GM12878 (cell line): ENCODE data around the gene DNAJC11. TPM values are rescaled to one million over a fixed set of nuclear protein-coding genes. Genes with fewer than 3 reads are reported as not detected.

ENCODE experiments used
- FOS ChIP-seq: IDR thresholded peaks from 3 replicates; pipeline ENCODE4 v1.6.1; 2011; ENCODE audit warnings: borderline replicate concordance; ENCODE audit not compliant: insufficient read length; ENCODE audit errors: extremely low read depth
- HDAC2 ChIP-seq: fragments of 200-600 bp; sonication (generic); IDR thresholded peaks from 2 replicates; pipeline ENCODE4 v1.6.1; 2017
- LARP7 ChIP-seq: fragments of 450-650 bp; IDR thresholded peaks from 2 replicates; pipeline ENCODE4 v1.6.1; 2017; ENCODE audit warnings: mild to moderate bottlenecking
- POLR2A ChIP-seq: IDR thresholded peaks from 2 replicates; pipeline ENCODE4 v1.6.1; 2011; ENCODE audit warnings: low read depth, mild to moderate bottlenecking, low read length
- POLR2AphosphoS5 ChIP-seq: IDR thresholded peaks from 2 replicates; pipeline ENCODE4 v1.6.1; 2011; ENCODE audit warnings: mild to moderate bottlenecking, low read length, inconsistent platforms
- POU2F2 ChIP-seq: IDR thresholded peaks from 3 replicates; pipeline ENCODE4 v1.6.1; 2011; ENCODE audit warnings: low read depth, mild to moderate bottlenecking, low read length, borderline replicate concordance
- RAD21 ChIP-seq: IDR thresholded peaks from 2 replicates; pipeline ENCODE4 v1.6.1; 2011; ENCODE audit warnings: mild to moderate bottlenecking, low read depth, low read length, moderate library complexity; ENCODE audit not compliant: insufficient read depth
- RUNX3 ChIP-seq: IDR thresholded peaks from 2 replicates; pipeline ENCODE4 v1.6.1; 2012; ENCODE audit warnings: low read length, inconsistent platforms
- SIX5 ChIP-seq: IDR thresholded peaks from 2 replicates; pipeline ENCODE4 v1.6.1; 2011; ENCODE audit warnings: mild to moderate bottlenecking, low read depth, low read length, moderate library complexity; ENCODE audit not compliant: severe bottlenecking
- SMC3 ChIP-seq: IDR thresholded peaks from 2 replicates; pipeline ENCODE4 v1.6.1; 2011; ENCODE audit warnings: low read length, improper control_type of control experiment, borderline replicate concordance
- STAT3 ChIP-seq: IDR thresholded peaks from 2 replicates; pipeline ENCODE4 v1.6.1; 2011; ENCODE audit warnings: low read depth, low read length, improper control_type of control experiment
- TCF3 ChIP-seq: IDR thresholded peaks from 2 replicates; pipeline ENCODE4 v1.6.1; 2012; ENCODE audit warnings: low read depth, mild to moderate bottlenecking, low read length, borderline replicate concordance; ENCODE audit not compliant: insufficient read depth
- polyA plus RNA-seq, 11 experiments: library from polyadenylated mRNA; depleted of rRNA in 4 of 11; unstranded in 6 of 11; stranded (reverse) in 5 of 11; fragments of >200 nt; fragmentation: Nextera tagmentation in 4 of 11; fragmentation: Illumina TruSeq in 1 of 11; extraction: Ambion mirVana in 4 of 11; extraction: Trizol in 1 of 11; gene quantifications; 1 replicate in 1 of 11; 2 replicates in 10 of 11; pipeline versions ENCODE4 v1.2.1 to v1.2.3, GENCODE V29; 2011 to 2016; ENCODE audit warnings: inconsistent platforms in 2 of 11, missing spikeins in 2 of 11, low read depth in 1 of 11
- total RNA-seq, 4 experiments: library from RNA; depleted of rRNA in 3 of 4; stranded (reverse); fragments of >200 nt in 3 of 4; fragmentation: Illumina TruSeq in 1 of 4; extraction: Trizol in 1 of 4; gene quantifications; 2 replicates each; pipeline versions ENCODE4 v1.2.1 to v1.2.3, GENCODE V29; 2013 to 2021
- TF ChIP-seq, protein P1 (sequence below): fragments of 450-650 bp; formaldehyde crosslinking; IDR thresholded peaks from 2 replicates; pipeline ENCODE4 v1.4.0; 2020; ENCODE audit warnings: mild to moderate bottlenecking, moderate library complexity
- TF ChIP-seq, protein P2 (sequence below): IDR thresholded peaks from 2 replicates; pipeline ENCODE4 v1.6.1; 2011; ENCODE audit warnings: mild to moderate bottlenecking, low read depth, low read length, moderate library complexity; ENCODE audit not compliant: insufficient replicate concordance
- TF ChIP-seq, protein P3 (sequence below): fragments of 450-650 bp; IDR thresholded peaks from 2 replicates; pipeline ENCODE4 v1.6.1; 2017; ENCODE audit warnings: mild to moderate bottlenecking, low read depth, inconsistent platforms; ENCODE audit not compliant: poor library complexity, severe bottlenecking
- TF ChIP-seq, protein P4 (sequence below), 3 experiments: IDR thresholded peaks in 2 of 3; conservative IDR thresholded peaks in 1 of 3; 2 replicates each; pipeline ENCODE4 v1.5.1; 2011; ENCODE audit warnings: low read depth in 3 of 3, low read length in 3 of 3, mild to moderate bottlenecking in 3 of 3, control low read depth in 2 of 3, moderate library complexity in 2 of 3, inconsistent platforms in 1 of 3, mixed read lengths in 1 of 3; ENCODE audit not compliant: control insufficient read depth in 2 of 3, insufficient read depth in 1 of 3; ENCODE audit errors: extremely low read depth in 1 of 3

Gene DNAJC11
- total and polyA plus RNA-seq, 10 of the 15 experiments (the other 5 are each of a cell fraction or from before 2014, with no cell fraction given), result 5.0 to 58.8 (median 39.5) TPM

DNA sequence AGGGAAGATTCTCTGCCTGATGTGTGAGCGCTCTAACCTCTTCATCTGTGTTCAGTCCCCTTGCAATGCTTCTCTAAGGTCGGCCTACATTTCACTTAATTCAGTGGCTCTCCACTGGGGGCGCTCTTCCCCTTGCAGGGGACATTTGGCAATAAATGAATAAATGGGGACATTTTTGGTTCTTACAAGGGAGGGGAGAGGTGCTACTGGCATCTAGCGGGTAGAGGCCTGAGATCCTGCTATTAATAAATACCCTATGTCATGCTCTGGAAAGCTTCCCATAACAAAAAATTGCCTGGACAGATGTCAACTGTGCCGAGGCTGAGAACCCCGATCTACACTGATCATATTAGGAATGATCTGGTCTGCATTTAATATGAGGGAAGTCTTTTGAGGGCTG is 25.9 kb upstream of the DNAJC11 start (continued):
- TF ChIP-seq, protein P1, sequence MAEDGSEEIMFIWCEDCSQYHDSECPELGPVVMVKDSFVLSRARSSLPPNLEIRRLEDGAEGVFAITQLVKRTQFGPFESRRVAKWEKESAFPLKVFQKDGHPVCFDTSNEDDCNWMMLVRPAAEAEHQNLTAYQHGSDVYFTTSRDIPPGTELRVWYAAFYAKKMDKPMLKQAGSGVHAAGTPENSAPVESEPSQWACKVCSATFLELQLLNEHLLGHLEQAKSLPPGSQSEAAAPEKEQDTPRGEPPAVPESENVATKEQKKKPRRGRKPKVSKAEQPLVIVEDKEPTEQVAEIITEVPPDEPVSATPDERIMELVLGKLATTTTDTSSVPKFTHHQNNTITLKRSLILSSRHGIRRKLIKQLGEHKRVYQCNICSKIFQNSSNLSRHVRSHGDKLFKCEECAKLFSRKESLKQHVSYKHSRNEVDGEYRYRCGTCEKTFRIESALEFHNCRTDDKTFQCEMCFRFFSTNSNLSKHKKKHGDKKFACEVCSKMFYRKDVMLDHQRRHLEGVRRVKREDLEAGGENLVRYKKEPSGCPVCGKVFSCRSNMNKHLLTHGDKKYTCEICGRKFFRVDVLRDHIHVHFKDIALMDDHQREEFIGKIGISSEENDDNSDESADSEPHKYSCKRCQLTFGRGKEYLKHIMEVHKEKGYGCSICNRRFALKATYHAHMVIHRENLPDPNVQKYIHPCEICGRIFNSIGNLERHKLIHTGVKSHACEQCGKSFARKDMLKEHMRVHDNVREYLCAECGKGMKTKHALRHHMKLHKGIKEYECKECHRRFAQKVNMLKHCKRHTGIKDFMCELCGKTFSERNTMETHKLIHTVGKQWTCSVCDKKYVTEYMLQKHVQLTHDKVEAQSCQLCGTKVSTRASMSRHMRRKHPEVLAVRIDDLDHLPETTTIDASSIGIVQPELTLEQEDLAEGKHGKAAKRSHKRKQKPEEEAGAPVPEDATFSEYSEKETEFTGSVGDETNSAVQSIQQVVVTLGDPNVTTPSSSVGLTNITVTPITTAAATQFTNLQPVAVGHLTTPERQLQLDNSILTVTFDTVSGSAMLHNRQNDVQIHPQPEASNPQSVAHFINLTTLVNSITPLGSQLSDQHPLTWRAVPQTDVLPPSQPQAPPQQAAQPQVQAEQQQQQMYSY, result no peak
- no peak for TF ChIP-seq STAT3
- no peak for TF ChIP-seq LARP7
- TF ChIP-seq SIX5, result no peak
- TF ChIP-seq, protein P2, sequence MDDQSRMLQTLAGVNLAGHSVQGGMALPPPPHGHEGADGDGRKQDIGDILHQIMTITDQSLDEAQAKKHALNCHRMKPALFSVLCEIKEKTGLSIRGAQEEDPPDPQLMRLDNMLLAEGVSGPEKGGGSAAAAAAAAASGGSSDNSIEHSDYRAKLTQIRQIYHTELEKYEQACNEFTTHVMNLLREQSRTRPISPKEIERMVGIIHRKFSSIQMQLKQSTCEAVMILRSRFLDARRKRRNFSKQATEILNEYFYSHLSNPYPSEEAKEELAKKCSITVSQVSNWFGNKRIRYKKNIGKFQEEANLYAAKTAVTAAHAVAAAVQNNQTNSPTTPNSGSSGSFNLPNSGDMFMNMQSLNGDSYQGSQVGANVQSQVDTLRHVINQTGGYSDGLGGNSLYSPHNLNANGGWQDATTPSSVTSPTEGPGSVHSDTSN, result no peak
- no peak for TF ChIP-seq POLR2A
- peak; percentile 52; the same call in 1 of the 3 replicates for TF ChIP-seq POU2F2
- TF ChIP-seq, protein P3, sequence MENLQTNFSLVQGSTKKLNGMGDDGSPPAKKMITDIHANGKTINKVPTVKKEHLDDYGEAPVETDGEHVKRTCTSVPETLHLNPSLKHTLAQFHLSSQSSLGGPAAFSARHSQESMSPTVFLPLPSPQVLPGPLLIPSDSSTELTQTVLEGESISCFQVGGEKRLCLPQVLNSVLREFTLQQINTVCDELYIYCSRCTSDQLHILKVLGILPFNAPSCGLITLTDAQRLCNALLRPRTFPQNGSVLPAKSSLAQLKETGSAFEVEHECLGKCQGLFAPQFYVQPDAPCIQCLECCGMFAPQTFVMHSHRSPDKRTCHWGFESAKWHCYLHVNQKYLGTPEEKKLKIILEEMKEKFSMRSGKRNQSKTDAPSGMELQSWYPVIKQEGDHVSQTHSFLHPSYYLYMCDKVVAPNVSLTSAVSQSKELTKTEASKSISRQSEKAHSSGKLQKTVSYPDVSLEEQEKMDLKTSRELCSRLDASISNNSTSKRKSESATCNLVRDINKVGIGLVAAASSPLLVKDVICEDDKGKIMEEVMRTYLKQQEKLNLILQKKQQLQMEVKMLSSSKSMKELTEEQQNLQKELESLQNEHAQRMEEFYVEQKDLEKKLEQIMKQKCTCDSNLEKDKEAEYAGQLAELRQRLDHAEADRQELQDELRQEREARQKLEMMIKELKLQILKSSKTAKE, result no peak
- peak; percentile 37; the same call in 1 of the 2 replicates for TF ChIP-seq SMC3
- TF ChIP-seq RUNX3, result no peak
- TF ChIP-seq RAD21, result peak; percentile 83
- no peak for TF ChIP-seq TCF3
- no peak for TF ChIP-seq FOS
- no peak for TF ChIP-seq POLR2AphosphoS5
- TF ChIP-seq, protein P4, sequence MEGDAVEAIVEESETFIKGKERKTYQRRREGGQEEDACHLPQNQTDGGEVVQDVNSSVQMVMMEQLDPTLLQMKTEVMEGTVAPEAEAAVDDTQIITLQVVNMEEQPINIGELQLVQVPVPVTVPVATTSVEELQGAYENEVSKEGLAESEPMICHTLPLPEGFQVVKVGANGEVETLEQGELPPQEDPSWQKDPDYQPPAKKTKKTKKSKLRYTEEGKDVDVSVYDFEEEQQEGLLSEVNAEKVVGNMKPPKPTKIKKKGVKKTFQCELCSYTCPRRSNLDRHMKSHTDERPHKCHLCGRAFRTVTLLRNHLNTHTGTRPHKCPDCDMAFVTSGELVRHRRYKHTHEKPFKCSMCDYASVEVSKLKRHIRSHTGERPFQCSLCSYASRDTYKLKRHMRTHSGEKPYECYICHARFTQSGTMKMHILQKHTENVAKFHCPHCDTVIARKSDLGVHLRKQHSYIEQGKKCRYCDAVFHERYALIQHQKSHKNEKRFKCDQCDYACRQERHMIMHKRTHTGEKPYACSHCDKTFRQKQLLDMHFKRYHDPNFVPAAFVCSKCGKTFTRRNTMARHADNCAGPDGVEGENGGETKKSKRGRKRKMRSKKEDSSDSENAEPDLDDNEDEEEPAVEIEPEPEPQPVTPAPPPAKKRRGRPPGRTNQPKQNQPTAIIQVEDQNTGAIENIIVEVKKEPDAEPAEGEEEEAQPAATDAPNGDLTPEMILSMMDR (IDR thresholded peaks at IDR 0.05 in 2 of 3, conservative IDR thresholded peaks at IDR 0.05 in 1 of 3; ENCODE audit: control insufficient read depth in 2 of 3, extremely low read depth in 1 of 3, insufficient read depth in 1 of 3, low read depth in 3 of 3, low read length in 3 of 3), result peak; percentile 82 to 95 (median 86)
- TF ChIP-seq HDAC2, result no peak
